Effector memory CD8-positive, alpha-beta T cell (primary cell): ENCODE data around the gene RNF113B.

ENCODE experiments used
- ATAC-seq: fragments of 150-1000 bp; cut with Tn5 transposase; replicated peaks from 2 replicates; pipeline ENCODE4 v1.10.0; 2021; ENCODE audit warnings: mild to moderate bottlenecking, moderate library complexity
- DNase-seq, 3 experiments: peaks; one replicate each; pipeline ENCODE4 v3.0.0; 2021
- H3K27ac Mint-ChIP-seq, 2 donors: one replicate each; pipeline ENCODE4 v1.8.0; 2022; ENCODE audit warnings: mild to moderate bottlenecking in 2 of 2, mixed read lengths in 2 of 2, moderate library complexity in 2 of 2
- H3K27me3 Mint-ChIP-seq, 2 donors: one replicate each; pipeline ENCODE4 v1.8.0; 2022; ENCODE audit warnings: mixed read lengths in 2 of 2
- H3K36me3 Mint-ChIP-seq: one replicate; pipeline ENCODE4 v1.8.0; 2022; ENCODE audit warnings: mild to moderate bottlenecking, moderate library complexity, mixed read lengths; ENCODE audit not compliant: insufficient read depth
- H3K4me1 Mint-ChIP-seq, 2 donors: one replicate each; pipeline ENCODE4 v1.8.0; 2022; ENCODE audit warnings: low read depth in 2 of 2, mixed read lengths in 2 of 2
- H3K4me3 Mint-ChIP-seq, 2 donors: one replicate each; pipeline ENCODE4 v1.8.0; 2022; ENCODE audit warnings: mild to moderate bottlenecking in 2 of 2, mixed read lengths in 2 of 2, moderate library complexity in 2 of 2
- H3K9me3 Mint-ChIP-seq, 2 donors: one replicate each; pipeline ENCODE4 v1.8.0; 2022; ENCODE audit warnings: mixed read lengths in 2 of 2

RNF113B gene

GRCh38 chr13:98215508-98215907 is 38.4 kb upstream of the RNF113B start:
- H3K9me3 Mint-ChIP-seq, result no peaks in the 10 kb centered on the region
- H3K4me1 Mint-ChIP-seq, result peaks cover 0 to 1% of the 10 kb centered on the region in 2 donors
- H3K36me3 Mint-ChIP-seq, result peaks cover 5% of the 10 kb centered on the region

GRCh38 chr13:98214707-98215106 is 37.6 kb upstream of the RNF113B start:
- ATAC-seq (no peak), DNase-seq (no peak)
- Mint-ChIP-seq H3K36me3 (peaks cover 5% of the 10 kb centered on the region), H3K27ac (no peak overlapping the region), H3K9me3 (no peaks in the 10 kb centered on the region), H3K4me3 (no peak overlapping the region), H3K27me3 (peaks cover 16 to 22% of the 10 kb centered on the region in 2 donors), H3K4me1 (peaks cover 0 to 1% of the 10 kb centered on the region in 2 donors)

More at GRCh38 chr13:98215508-98215907, 38.4 kb upstream of the RNF113B start:
- Mint-ChIP-seq H3K27me3 (peaks cover 21 to 22% of the 10 kb centered on the region in 2 donors), H3K27ac (no peak overlapping the region), H3K4me3 (no peak overlapping the region)
- ATAC-seq (no peak), DNase-seq (no peak)

GRCh38 chr13:98214008-98214643 is 37.1 kb upstream of the RNF113B start:
- H3K9me3 Mint-ChIP-seq, result no peaks in the 10 kb centered on the region
- ATAC-seq (no peak), DNase-seq (no peak)

GRCh38 chr13:98213354-98213753 is 36.3 kb upstream of the RNF113B start:
- DNase-seq (no peak), ATAC-seq (no peak)
- no peaks in the 10 kb centered on the region for H3K9me3 Mint-ChIP-seq
- H3K27me3 Mint-ChIP-seq, result peaks cover 12 to 18% of the 10 kb centered on the region in 2 donors
- H3K4me1 Mint-ChIP-seq, result peaks cover 0 to 1% of the 10 kb centered on the region in 2 donors
- no peak overlapping the region for H3K27ac Mint-ChIP-seq
- H3K36me3 Mint-ChIP-seq, result peaks cover 5% of the 10 kb centered on the region
- no peak overlapping the region for H3K4me3 Mint-ChIP-seq

More at GRCh38 chr13:98214008-98214643, 37.1 kb upstream of the RNF113B start:
- H3K4me1 Mint-ChIP-seq, result peaks cover 0 to 1% of the 10 kb centered on the region in 2 donors
- no peak overlapping the region for H3K4me3 Mint-ChIP-seq
- peaks cover 14 to 22% of the 10 kb centered on the region in 2 donors for H3K27me3 Mint-ChIP-seq
- peaks cover 5% of the 10 kb centered on the region for H3K36me3 Mint-ChIP-seq
- no peak overlapping the region for H3K27ac Mint-ChIP-seq

- Mint-ChIP-seq H3K4me3 (no peak overlapping the region), H3K27me3 (peaks cover 6 to 12% of the 10 kb centered on the region in 2 donors), H3K27ac (no peak overlapping the region), H3K4me1 (peaks cover 0 to 1% of the 10 kb centered on the region in 2 donors), H3K36me3 (peaks cover 5% of the 10 kb centered on the region), H3K9me3 (no peaks in the 10 kb centered on the region)
- no peak for DNase-seq
- no peak for ATAC-seq
Measured at GRCh38 chr13:98212763-98213162, 35.7 kb upstream of the RNF113B start.

GRCh38 chr13:98208606-98209005 is 31.5 kb upstream of the RNF113B start:
- Mint-ChIP-seq H3K4me3 (no peak overlapping the region), H3K27me3 (peaks cover 11 to 12% of the 10 kb centered on the region in 2 donors), H3K27ac (no peak overlapping the region), H3K36me3 (peaks cover 5% of the 10 kb centered on the region), H3K4me1 (peaks cover 0 to 1% of the 10 kb centered on the region in 2 donors), H3K9me3 (peaks cover 4 to 14% of the 10 kb centered on the region in 2 donors)
- no peak for DNase-seq
- no peak for ATAC-seq

- Mint-ChIP-seq H3K27me3 (peaks cover 11 to 15% of the 10 kb centered on the region in 2 donors), H3K4me1 (peaks cover 0 to 1% of the 10 kb centered on the region in 2 donors), H3K4me3 (no peak overlapping the region), H3K9me3 (peaks cover 4 to 14% of the 10 kb centered on the region in 2 donors), H3K36me3 (peaks cover 5% of the 10 kb centered on the region), H3K27ac (no peak overlapping the region)
- DNase-seq (no peak), ATAC-seq (no peak)
Measured at GRCh38 chr13:98207416-98207815, 30.3 kb upstream of the RNF113B start.

GRCh38 chr13:98206946-98207345 is 29.9 kb upstream of the RNF113B start:
- Mint-ChIP-seq H3K4me1 (peaks cover 0 to 1% of the 10 kb centered on the region in 2 donors), H3K27me3 (peaks cover 16 to 20% of the 10 kb centered on the region in 2 donors), H3K27ac (no peak overlapping the region), H3K9me3 (peaks cover 4 to 14% of the 10 kb centered on the region in 2 donors), H3K4me3 (no peak overlapping the region), H3K36me3 (peaks cover 5% of the 10 kb centered on the region)
- DNase-seq (no peak), ATAC-seq (no peak)

GRCh38 chr13:98204546-98204945 is 27.5 kb upstream of the RNF113B start:
- no peak overlapping the region for H3K27ac Mint-ChIP-seq
- no peak for DNase-seq
- no peak overlapping the region for H3K4me3 Mint-ChIP-seq
- no peaks in the 10 kb centered on the region for H3K36me3 Mint-ChIP-seq
- peaks cover 11 to 31% of the 10 kb centered on the region in 2 donors for H3K27me3 Mint-ChIP-seq
- no peak for ATAC-seq
- H3K9me3 Mint-ChIP-seq, result peaks cover 4 to 14% of the 10 kb centered on the region in 2 donors
- H3K4me1 Mint-ChIP-seq, result no peaks in the 10 kb centered on the region

GRCh38 chr13:98203646-98204326 is 26.7 kb upstream of the RNF113B start:
- no peaks in the 10 kb centered on the region for H3K4me1 Mint-ChIP-seq
- no peaks in the 10 kb centered on the region for H3K36me3 Mint-ChIP-seq
- no peak overlapping the region for H3K4me3 Mint-ChIP-seq
- no peak for ATAC-seq
- peaks cover 11 to 37% of the 10 kb centered on the region in 2 donors for H3K27me3 Mint-ChIP-seq
- H3K9me3 Mint-ChIP-seq, result peaks cover 4 to 14% of the 10 kb centered on the region in 2 donors
- no peak overlapping the region for H3K27ac Mint-ChIP-seq
- no peak for DNase-seq

GRCh38 chr13:98201984-98202383 is 24.9 kb upstream of the RNF113B start:
- Mint-ChIP-seq H3K27me3 (peaks cover 11 to 33% of the 10 kb centered on the region in 2 donors), H3K27ac (no peak overlapping the region), H3K4me1 (no peaks in the 10 kb centered on the region), H3K9me3 (peaks cover 4 to 14% of the 10 kb centered on the region in 2 donors), H3K4me3 (no peak overlapping the region), H3K36me3 (no peaks in the 10 kb centered on the region)
- ATAC-seq (no peak), DNase-seq (no peak)

GRCh38 chr13:98201189-98201588 is 24.1 kb upstream of the RNF113B start:
- Mint-ChIP-seq H3K36me3 (no peaks in the 10 kb centered on the region), H3K27ac (no peak overlapping the region), H3K4me3 (no peak overlapping the region), H3K9me3 (peaks cover 4 to 11% of the 10 kb centered on the region in 2 donors), H3K27me3 (peaks cover 11 to 26% of the 10 kb centered on the region in 2 donors), H3K4me1 (no peaks in the 10 kb centered on the region)
- DNase-seq (no peak), ATAC-seq (no peak)

- no peak for ATAC-seq
Measured at GRCh38 chr13:98200211-98200878, 23.3 kb upstream of the RNF113B start.

More at GRCh38 chr13:98200211-98200878, 23.3 kb upstream of the RNF113B start:
- no peak for DNase-seq
- H3K36me3 Mint-ChIP-seq, result no peaks in the 10 kb centered on the region
- peaks cover 0 to 2% of the 10 kb centered on the region in 2 donors for H3K9me3 Mint-ChIP-seq
- H3K27ac Mint-ChIP-seq, result no peak overlapping the region
- H3K4me3 Mint-ChIP-seq, result no peak overlapping the region
- no peaks in the 10 kb centered on the region for H3K4me1 Mint-ChIP-seq
- peaks cover 7 to 34% of the 10 kb centered on the region in 2 donors for H3K27me3 Mint-ChIP-seq
